DMS153 treated with DMSO at 0.1 percent for 48 hours (cell line): ENCODE measurements around the gene GRK1.
"Not testable (repeated sequence)": the region's sequence is repeated elsewhere in the genome, so short reads cannot be mapped to it uniquely, and the experiment has no call there.

Experiments
- DNase-seq: peaks from one replicate; lab custom pipeline; 2025; ENCODE audit not compliant: unreplicated experiment; lab: John Stamatoyannopoulos, UW

GRK1 gene

GRCh38 chr13:113666951-113667701 is at the start of gene GRK1:
Gene GRK1, plus strand, starts transcription at chr13:113667219. Its CDS starts 168 bp downstream, at chr13:113667387.
- DNase-seq: no peak

- no peak for DNase-seq
Observed at GRCh38 chr13:113617961-113618360, 49.1 kb upstream of the GRK1 start.

DNA sequence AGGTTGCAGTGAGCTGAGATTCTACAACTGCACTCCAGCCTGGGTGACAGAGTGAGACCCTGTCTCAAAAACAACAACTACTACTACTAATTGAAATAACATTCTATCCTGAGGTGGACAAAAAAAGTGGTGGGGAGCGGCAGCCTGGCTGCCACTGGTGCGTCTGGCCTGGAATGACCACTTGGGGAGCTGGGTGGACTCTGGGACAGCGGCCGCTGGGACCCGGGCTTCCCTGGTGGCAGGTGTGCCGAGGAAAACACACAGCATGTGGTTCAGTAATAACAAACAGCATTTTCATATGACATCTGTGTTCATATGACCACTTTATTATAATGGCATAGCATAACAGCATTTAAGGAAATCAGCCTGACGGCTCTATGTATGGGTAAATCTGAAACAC is 48.6 kb upstream of the GRK1 start:
- DNase-seq: no peak

- no peak for DNase-seq
Observed at GRCh38 chr13:113620036-113620796, 46.8 kb upstream of the GRK1 start.

- no peak for DNase-seq
Observed at GRCh38 chr13:113621046-113621445, 46.0 kb upstream of the GRK1 start.

DNA sequence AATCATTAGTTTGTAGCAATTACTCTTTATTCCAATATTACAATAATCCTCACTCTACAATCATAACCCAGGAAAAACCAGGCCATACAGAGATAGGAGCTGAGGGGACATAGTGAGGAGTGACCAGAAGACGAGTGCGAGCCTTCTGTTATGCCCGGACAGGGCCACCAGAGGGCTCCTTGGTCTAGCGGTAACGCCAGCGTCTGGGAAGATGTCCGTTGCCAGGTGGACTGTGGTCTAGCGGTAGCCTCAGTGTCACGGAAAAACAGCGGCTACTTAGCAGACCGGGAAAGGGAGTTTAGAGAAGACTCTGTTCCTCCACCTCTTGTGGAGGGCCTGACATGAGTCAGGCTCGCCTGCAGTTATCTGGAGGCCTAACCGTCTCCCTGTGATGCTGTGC is 45.5 kb upstream of the GRK1 start:
- not testable (repeated sequence) for DNase-seq

DNA sequence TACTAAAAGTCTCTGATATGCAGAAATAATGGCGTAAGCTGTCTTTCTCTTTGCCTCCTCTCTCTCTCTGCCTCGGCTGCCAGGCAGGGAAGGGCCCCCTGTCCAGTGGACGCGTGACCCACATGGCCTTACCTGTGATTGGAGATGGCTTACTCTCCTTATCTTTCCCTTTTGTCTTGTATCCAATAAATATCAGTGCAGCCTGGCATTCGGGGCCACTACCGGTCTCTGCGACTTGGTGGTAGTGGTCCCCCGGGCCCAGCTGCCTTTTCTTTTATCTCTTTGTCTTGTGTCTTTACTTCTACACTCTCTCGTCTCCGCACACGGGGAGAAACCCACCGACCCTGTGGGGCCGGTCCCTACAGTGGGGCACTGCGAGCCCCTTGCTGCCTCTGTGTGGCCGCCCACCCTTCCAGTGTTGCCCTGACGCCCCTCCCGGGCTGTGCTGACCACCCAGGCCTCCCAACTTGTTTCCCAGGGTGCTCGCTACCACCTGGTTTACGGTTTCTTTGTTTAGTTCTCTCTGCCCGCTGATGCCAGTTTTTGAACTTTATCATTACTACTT is 45.0 kb upstream of the GRK1 start:
- DNase-seq: not testable (repeated sequence)

DNA sequence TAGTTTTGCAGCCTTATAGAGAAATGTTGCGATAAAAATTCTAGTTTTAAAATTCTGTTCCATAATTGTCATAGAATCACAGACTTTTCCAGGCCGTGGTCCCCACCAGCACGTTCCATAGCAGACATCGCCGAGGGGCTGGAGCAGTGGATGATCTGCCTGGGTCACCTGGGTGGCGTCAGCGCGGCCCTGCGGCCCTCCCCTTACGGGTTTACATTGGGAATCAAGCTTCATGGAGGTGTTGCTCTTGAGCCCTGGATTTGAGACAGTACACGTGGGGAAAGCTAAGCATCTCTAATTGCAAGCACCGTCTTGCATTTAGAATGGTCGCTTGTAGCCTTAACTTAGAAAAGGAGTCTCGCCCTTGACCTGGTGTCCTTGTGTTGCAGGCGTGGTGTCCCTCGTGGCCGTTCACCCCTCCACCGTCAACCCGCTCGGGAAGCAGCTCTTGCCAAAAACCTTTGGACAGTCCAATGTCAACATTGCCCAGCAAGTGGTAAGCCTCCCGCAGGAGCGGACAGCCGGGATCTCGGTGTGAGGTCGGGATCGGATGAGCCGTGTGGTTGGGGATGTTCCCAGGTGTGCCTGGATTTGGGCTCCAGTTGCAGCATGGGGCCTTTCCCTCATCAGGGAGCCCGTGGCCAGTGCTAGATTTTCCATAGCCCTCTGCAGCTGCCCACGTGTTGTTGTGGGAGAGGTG is 44.1 kb upstream of the GRK1 start:
- no peak for DNase-seq

DNA sequence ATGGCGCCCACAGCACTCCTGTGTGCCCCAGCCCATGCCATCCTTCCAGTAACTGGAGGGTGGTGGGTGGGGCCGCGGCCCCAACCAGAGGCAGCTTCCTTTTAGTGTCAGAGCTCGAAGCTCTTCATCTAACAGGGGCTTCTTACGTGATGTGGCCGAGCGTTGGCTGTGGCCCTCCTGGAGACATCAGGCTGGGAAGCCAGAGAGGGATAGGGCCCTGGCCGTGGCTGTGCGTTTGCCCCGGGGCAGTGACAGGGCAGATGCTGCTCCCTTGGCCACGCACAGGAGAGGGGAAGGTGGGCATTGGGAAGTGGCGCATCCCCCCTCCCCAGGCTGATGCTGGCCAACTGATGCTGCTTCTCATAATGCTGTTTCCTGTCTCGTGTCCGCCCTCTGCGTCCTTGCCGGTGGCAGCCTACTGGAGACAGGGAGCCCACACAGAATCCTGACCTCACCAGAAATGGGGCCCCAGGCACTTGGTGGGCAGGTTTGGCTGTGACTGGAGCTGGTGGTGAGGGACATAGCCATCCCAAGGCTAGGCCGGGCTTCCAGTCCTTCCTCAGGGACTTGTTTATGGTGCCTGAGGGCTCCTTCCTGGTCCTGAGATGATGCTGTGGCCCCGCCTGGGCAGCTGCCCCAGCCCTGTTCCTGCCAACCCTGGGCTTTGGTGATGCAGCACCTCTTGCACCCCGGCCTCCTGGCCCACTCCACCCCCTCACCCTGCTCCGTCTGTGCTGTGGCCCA is 43.4 kb upstream of the GRK1 start:
- DNase-seq: no peak

GRCh38 chr13:113624235-113624587 is 42.8 kb upstream of the GRK1 start:
- no peak for DNase-seq

DNA sequence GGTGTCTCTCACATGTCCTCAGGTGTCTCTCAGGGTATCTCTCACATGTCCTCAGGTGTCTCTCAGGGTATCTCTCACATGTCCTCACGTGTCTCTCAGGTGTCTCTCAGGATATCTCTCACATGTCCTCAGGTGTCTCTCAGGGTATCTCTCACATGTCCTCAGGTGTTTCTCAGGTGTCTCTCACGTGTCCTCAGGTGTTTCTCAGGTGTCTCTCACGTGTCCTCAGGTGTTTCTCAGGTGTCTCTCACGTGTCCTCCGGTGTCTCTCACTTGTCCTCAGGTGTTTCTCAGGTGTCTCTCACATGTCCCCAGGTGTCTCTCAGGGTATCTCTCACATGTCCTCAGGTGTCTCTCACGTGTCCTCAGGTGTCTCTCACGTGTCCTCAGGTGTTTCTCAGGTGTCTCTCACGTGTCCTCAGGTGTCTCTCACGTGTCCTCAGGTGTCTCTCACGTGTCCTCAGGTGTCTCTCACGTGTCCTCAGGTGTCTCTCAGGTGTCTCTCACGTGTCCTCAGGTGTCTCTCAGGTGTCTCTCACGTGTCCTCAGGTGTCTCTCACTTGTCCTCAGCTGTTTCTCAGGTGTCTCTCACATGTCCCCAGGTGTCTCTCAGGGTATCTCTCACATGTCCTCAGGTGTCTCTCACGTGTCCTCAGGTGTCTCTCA is 42.2 kb upstream of the GRK1 start:
- DNase-seq: not testable (repeated sequence)

DNA sequence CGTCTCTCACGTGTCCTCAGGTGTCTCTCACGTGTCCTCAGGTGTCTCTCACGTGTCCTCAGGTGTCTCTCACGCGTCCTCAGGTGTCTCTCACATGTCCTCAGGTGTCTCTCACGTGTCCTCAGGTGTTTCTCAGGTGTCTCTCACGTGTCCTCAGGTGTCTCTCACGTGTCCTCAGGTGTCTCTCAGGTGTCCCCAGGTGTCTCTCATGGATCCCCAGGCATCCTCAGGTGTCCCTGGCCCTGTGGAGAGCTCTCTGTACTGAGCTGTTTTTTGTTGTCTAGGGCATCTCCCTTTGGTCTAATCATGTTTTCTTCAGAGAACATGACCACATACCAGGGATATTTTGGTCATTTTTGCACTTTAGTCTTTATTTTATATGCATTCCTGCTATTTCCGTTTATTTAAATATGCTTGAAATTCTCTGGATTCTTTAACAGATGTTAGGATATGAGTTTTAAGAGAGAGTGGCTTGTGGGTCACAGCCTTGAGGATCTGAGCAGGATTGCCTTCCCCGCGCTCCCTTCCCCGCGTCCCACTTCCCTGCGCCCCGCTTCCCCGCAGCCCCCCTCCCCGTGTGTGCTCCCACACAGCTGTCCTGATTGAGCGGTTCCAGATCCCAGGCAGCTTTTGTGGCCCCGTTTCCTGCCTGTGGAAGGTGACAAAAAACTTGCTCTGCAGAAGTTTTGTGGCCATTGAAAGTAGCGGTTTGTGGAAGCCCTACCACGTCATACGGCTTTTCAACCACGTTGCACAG is 40.9 kb upstream of the GRK1 start:
- DNase-seq: no peak

DNA sequence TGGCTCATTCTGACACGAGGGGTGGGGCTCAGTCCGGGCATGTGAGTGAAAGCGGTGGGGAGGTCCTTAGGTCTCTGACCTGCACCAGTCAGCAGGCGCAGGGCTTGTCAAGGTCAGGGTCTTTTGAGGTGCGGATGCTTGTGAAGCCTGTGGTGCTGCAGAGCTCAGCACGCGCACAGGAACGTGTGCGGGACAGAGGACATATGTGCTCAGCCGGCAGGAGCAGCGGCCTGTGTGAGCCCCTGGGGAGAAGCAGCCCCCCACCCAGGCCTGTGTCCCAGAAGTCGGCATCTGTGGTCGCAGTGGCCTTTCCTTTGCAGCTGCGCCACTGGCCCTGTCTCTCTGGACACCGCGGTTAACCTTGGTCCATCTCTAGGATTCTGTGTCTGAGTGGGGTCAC is 39.9 kb upstream of the GRK1 start:
- no peak for DNase-seq

DNA sequence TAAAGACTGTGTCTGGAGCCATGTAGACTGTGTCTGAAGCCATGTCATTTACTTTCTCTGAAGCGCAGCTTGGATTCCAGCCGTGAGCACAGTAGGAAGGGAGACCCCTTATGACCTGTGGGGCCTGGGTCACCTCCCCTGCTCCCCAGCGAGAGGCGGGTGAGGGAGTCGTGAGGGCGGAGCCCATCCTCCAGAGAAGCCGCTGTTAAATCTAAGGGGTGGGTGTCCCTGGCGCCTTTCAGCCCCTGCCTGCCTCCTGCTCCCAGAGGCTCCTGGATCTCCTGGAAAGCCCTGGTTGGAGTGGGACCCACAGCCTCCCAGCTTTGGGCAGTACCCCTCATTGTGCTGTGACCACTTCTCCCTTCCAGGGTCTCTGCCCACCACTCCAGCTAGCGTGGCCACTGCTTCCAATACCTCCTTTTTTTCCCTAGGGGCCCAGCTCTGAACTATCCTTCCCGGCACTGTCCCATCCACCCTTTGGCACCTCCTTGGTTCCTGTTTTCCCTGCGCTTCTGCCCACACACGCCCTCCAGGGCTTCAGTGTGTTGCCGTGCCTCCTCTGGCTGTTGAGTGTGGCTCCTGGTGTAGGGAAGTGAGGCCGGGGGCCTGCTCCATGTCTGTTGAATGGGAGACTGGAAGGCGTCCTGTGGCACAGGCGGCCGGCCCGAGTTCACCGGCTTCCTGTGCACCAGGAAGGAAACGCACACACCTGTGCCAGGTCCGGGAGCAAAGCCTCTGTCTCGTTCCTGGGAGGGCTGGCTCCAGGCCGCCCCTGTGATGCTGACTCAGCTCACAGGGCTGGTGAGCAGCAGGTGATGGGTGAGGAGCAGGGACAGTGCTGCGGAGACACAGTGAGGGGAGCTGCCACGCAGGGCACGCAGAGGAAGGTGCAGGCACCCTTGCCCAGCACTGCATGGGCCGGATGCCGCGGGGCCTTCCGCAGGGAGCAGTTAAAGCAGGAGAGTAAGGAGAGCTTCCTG is 38.4 kb upstream of the GRK1 start:
- DNase-seq: no peak

DNA sequence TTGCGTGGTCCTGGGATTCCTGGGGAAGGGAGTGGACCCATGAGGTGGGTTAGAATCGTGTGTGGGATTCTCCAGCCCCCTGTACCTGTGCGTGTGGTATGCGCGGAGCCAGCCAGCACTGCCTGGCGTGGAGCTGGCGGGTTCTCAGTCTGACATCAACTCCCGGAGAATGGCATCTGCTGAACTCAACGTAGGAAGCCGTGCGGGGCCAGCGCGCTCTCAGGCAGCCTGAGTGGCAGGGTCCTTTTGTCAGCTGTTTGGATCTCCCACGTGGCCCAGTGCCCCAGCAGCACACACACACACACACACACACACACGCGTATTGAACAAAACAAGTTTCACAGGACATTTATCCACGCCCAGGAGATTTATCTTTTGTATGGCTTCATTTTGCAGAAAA is 37.2 kb upstream of the GRK1 start:
- no peak for DNase-seq

DNA sequence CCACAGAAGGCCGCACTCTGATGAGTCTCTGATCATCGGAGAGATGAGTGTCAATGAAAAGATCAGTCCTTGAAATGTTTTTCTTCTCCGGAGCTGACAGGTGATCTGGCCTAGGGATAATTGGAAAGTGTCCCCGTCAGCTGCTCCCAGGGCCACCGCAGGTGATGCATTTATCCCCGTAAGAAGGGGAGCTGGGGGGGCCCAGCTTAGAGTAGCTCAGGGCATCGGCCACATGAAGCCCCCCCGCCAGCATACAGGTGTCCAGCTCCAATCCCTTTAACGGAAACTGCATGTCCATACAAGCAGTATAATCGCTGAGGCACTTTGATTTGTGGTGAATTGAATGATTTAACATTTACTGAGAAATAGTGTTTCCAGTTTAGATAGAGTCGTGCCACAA is 36.7 kb upstream of the GRK1 start:
- DNase-seq: no peak

- no peak for DNase-seq
Observed at GRCh38 chr13:113630804-113631203, 36.2 kb upstream of the GRK1 start.

GRCh38 chr13:113631341-113632095 is 35.5 kb upstream of the GRK1 start:
- no peak for DNase-seq
